CD8-positive, alpha-beta memory T cell (primary cell): Measurements from ENCODE around the gene SMCO2. TPM values are rescaled to one million over a fixed set of nuclear protein-coding genes. Genes with fewer than 3 reads are reported as not detected.
A peak's percentile ranks its signal among the peaks of the same experiment; 100 is the strongest.

ENCODE experiments used
- CTCF ChIA-PET: fragments of 350-600 bp; sonication (Branson Sonifier 250); formaldehyde crosslinking; loops from one replicate; lab custom pipeline; 2021; ENCODE audit warnings: antibody characterized with exemption; lab: Charles Lee
- POLR2A ChIA-PET: fragments of 350-600 bp; sonication (Branson Sonifier 250); formaldehyde crosslinking; loops from one replicate; lab custom pipeline; 2021; ENCODE audit warnings: antibody characterized with exemption; lab: Charles Lee
- DNase-seq, 5 donors: peaks; one replicate each; pipeline versions ENCODE4 v3.0.0 to v3.0.0-alpha.2; 2020 to 2022; ENCODE audit warnings: mixed read lengths in 1 of 5
- H3K27ac ChIP-seq: one replicate; pipeline ENCODE4 v1.7.0; 2013; ENCODE audit warnings: low read depth, mild to moderate bottlenecking, low read length, moderate library complexity
- H3K27me3 ChIP-seq: 2 replicates; pipeline ENCODE4 v1.7.0; 2013; ENCODE audit warnings: low read length, mild to moderate bottlenecking; ENCODE audit not compliant: insufficient read depth, poor library complexity, severe bottlenecking
- H3K36me3 ChIP-seq: 2 replicates; pipeline ENCODE4 v1.7.0; 2013; ENCODE audit warnings: mild to moderate bottlenecking, low read length, moderate library complexity; ENCODE audit not compliant: insufficient read depth
- H3K4me1 ChIP-seq: 2 replicates; pipeline ENCODE4 v1.7.0; 2013; ENCODE audit warnings: mild to moderate bottlenecking, low read length, moderate library complexity; ENCODE audit not compliant: insufficient read depth
- H3K4me3 ChIP-seq: 2 replicates; pipeline ENCODE4 v1.7.0; 2013; ENCODE audit warnings: mild to moderate bottlenecking, low read length
- H3K9me3 ChIP-seq: 2 replicates; pipeline ENCODE4 v1.7.0; 2013; ENCODE audit warnings: mild to moderate bottlenecking, low read length
- H3K27ac Mint-ChIP-seq, 8 donors: one replicate each; pipeline ENCODE4 v1.8.0; 2020 to 2021; ENCODE audit warnings: mixed read lengths in 8 of 8, mild to moderate bottlenecking in 6 of 8, inconsistent platforms in 3 of 8, moderate library complexity in 3 of 8
- H3K27me3 Mint-ChIP-seq, 2 donors: one replicate each; pipeline ENCODE4 v1.8.0; 2020 to 2021; ENCODE audit warnings: mixed read lengths in 2 of 2, mild to moderate bottlenecking in 1 of 2, moderate library complexity in 1 of 2
- H3K36me3 Mint-ChIP-seq, 3 donors: one replicate each; pipeline ENCODE4 v1.8.0; 2020 to 2021; ENCODE audit warnings: mixed read lengths in 3 of 3, inconsistent platforms in 1 of 3, mild to moderate bottlenecking in 1 of 3
- H3K4me1 Mint-ChIP-seq, 3 donors: one replicate each; pipeline ENCODE4 v1.8.0; 2020 to 2021; ENCODE audit warnings: mixed read lengths in 3 of 3, inconsistent platforms in 1 of 3, mild to moderate bottlenecking in 1 of 3
- H3K4me3 Mint-ChIP-seq, 7 donors: one replicate each; pipeline ENCODE4 v1.8.0; 2020 to 2021; ENCODE audit warnings: mixed read lengths in 7 of 7, mild to moderate bottlenecking in 6 of 7, moderate library complexity in 4 of 7, inconsistent platforms in 2 of 7
- H3K9me3 Mint-ChIP-seq, 5 donors: one replicate each; pipeline ENCODE4 v1.8.0; 2020 to 2022; ENCODE audit warnings: mixed read lengths in 5 of 5, mild to moderate bottlenecking in 3 of 5, moderate library complexity in 2 of 5, inconsistent platforms in 1 of 5
- polyA plus RNA-seq: library from polyadenylated mRNA; unstranded; fragments of 300-500 nt; fragmentation: Illumina TruSeq; gene quantifications from one replicate; pipeline ENCODE4 v1.2.3, GENCODE V29; 2021
- total RNA-seq, 2 experiments: library from RNA; stranded (reverse); gene quantifications; one replicate each; pipeline ENCODE4 v1.2.3, GENCODE V29; 2021

SMCO2 gene
- total and polyA plus RNA-seq, 3 experiments from 2014 or later = not detected

GRCh38 chr12:27515671-27516070, 69.1 kb downstream of the SMCO2 start:
- peaks cover 5 to 46% of the 10 kb centered on the region in 2 donors for H3K27me3 Mint-ChIP-seq
- Histone ChIP-seq H3K4me3 (no peak overlapping the region), H3K27me3 (no peaks in the 10 kb centered on the region), H3K27ac (no peak overlapping the region), H3K36me3 (no peaks in the 10 kb centered on the region), H3K4me1 (no peaks in the 10 kb centered on the region), H3K9me3 (no peaks in the 10 kb centered on the region)
- POLR2A ChIA-PET = no interaction called here
- no peak for DNase-seq
- H3K27ac Mint-ChIP-seq = no peak overlapping the region
- H3K4me3 Mint-ChIP-seq = no peak overlapping the region
- no peaks in the 10 kb centered on the region for H3K36me3 Mint-ChIP-seq
- H3K4me1 Mint-ChIP-seq = no peaks in the 10 kb centered on the region
- CTCF ChIA-PET = no interaction called here
- H3K9me3 Mint-ChIP-seq = no peaks in the 10 kb centered on the region

- H3K36me3 ChIP-seq = no peaks in the 10 kb centered on the region
- Mint-ChIP-seq H3K9me3 (no peaks in the 10 kb centered on the region), H3K4me3 (no peak overlapping the region), H3K27ac (no peak overlapping the region), H3K36me3 (no peaks in the 10 kb centered on the region), H3K4me1 (no peaks in the 10 kb centered on the region), H3K27me3 (peaks cover 5 to 46% of the 10 kb centered on the region in 2 donors)
- H3K4me3 ChIP-seq = no peak overlapping the region
- H3K27ac ChIP-seq = no peak overlapping the region
- CTCF ChIA-PET = no interaction called here
- POLR2A ChIA-PET = no interaction called here
- no peak for DNase-seq
- H3K9me3 ChIP-seq = no peaks in the 10 kb centered on the region
- no peaks in the 10 kb centered on the region for H3K4me1 ChIP-seq
- H3K27me3 ChIP-seq = no peaks in the 10 kb centered on the region
Observed at GRCh38 chr12:27516625-27517024, 70.1 kb downstream of the SMCO2 start.

DNA sequence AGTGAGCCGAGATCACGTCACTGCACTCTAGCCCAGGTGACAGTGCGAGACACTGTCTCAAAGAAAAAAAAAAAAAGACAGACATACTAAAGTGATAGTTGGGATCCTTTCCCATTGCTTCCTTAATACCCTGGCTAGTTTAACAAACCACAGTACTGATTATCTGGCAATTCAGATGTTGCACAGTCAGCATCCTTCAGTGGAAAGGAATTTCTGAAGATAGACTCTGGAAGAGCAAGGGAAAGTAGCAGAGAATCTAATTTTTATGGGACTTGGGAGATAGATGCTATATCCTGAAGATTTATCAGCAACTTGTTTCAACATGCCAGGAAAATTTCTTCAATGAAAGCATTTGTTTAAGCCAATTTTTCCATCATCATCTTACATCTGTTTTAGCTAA, 71.0 kb downstream of the SMCO2 start:
- ChIA-PET CTCF (no interaction called here), POLR2A (no interaction called here)
- Histone ChIP-seq H3K27me3 (no peaks in the 10 kb centered on the region), H3K4me3 (no peak overlapping the region), H3K9me3 (no peaks in the 10 kb centered on the region), H3K4me1 (no peaks in the 10 kb centered on the region), H3K27ac (no peak overlapping the region), H3K36me3 (no peaks in the 10 kb centered on the region)
- DNase-seq = no peak
- H3K27me3 Mint-ChIP-seq = peaks cover 5 to 46% of the 10 kb centered on the region in 2 donors
- H3K36me3 Mint-ChIP-seq = no peaks in the 10 kb centered on the region
- peaks cover 0 to 2% (median 1%) of the 10 kb centered on the region in 3 donors for H3K4me1 Mint-ChIP-seq
- H3K4me3 Mint-ChIP-seq = no peak overlapping the region
- H3K9me3 Mint-ChIP-seq = no peaks in the 10 kb centered on the region
- H3K27ac Mint-ChIP-seq = no peak overlapping the region

GRCh38 chr12:27517961-27518665, 71.6 kb downstream of the SMCO2 start:
- Histone ChIP-seq H3K36me3 (no peaks in the 10 kb centered on the region), H3K4me3 (no peak overlapping the region), H3K27ac (no peak overlapping the region), H3K4me1 (peaks cover 4% of the 10 kb centered on the region), H3K9me3 (no peaks in the 10 kb centered on the region), H3K27me3 (no peaks in the 10 kb centered on the region)
- Mint-ChIP-seq H3K36me3 (no peaks in the 10 kb centered on the region), H3K27me3 (peaks cover 5 to 46% of the 10 kb centered on the region in 2 donors), H3K4me3 (no peak overlapping the region), H3K27ac (no peak overlapping the region), H3K9me3 (no peaks in the 10 kb centered on the region), H3K4me1 (peaks cover 3 to 6% (median 3%) of the 10 kb centered on the region in 3 donors)
- ChIA-PET POLR2A (no interaction called here), CTCF (no interaction called here)
- no peak for DNase-seq

DNA sequence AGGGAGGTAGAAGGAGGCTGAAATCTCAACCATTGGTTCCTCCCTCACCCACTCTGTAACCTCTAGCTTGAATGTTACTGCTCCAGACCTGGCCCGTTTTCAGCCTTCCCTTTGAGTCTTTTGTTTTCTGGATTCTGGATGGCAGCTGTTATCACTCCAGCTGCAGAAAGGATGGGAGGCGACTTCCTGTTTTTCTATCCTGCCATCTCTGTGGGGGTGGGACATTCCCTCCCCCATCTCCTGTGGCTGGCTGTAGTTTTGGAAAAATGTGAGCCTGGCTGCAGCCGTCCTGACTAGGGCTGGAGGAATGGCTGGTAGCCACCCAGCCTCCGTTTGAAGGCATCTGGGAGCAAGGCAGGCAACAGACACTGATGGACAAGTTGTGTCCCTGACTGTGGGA, 74.5 kb downstream of the SMCO2 start:
- Histone ChIP-seq H3K27me3 (no peaks in the 10 kb centered on the region), H3K4me3 (no peak overlapping the region), H3K9me3 (no peaks in the 10 kb centered on the region), H3K27ac (no peak overlapping the region), H3K36me3 (no peaks in the 10 kb centered on the region), H3K4me1 (peaks cover 17% of the 10 kb centered on the region)
- H3K4me1 Mint-ChIP-seq = peaks cover 22 to 33% (median 28%) of the 10 kb centered on the region in 3 donors
- ChIA-PET POLR2A (no interaction called here), CTCF (no interaction called here)
- peaks cover 5 to 34% of the 10 kb centered on the region in 2 donors for H3K27me3 Mint-ChIP-seq
- H3K4me3 Mint-ChIP-seq = peak overlapping the region in 1 of 7 donors; percentile 20
- no peak for DNase-seq
- H3K27ac Mint-ChIP-seq = peak overlapping the region in 1 of 8 donors; percentile 19
- no peaks in the 10 kb centered on the region for H3K9me3 Mint-ChIP-seq
- peaks cover 0 to 6% (median 0%) of the 10 kb centered on the region in 3 donors for H3K36me3 Mint-ChIP-seq

- Mint-ChIP-seq H3K4me3 (peak overlapping the region in 4 of 7 donors; percentile 9 to 96 (median 32)), H3K27me3 (peaks cover 5 to 26% of the 10 kb centered on the region in 2 donors), H3K4me1 (peaks cover 22 to 33% (median 28%) of the 10 kb centered on the region in 3 donors), H3K27ac (peak overlapping the region in 2 of 8 donors; percentile 31 to 67), H3K9me3 (no peaks in the 10 kb centered on the region), H3K36me3 (peaks cover 0 to 6% (median 0%) of the 10 kb centered on the region in 3 donors)
- no peaks in the 10 kb centered on the region for H3K9me3 ChIP-seq
- H3K36me3 ChIP-seq = no peaks in the 10 kb centered on the region
- no peak overlapping the region for H3K4me3 ChIP-seq
- POLR2A ChIA-PET = no interaction called here
- no peaks in the 10 kb centered on the region for H3K27me3 ChIP-seq
- H3K27ac ChIP-seq = no peak overlapping the region
- CTCF ChIA-PET = interaction anchor here (1.2 kb wide), 1 partner anchor 69 kb away, joined by 3 read pairs; no protein-coding TSS in a partner anchor
- no peak for DNase-seq
- H3K4me1 ChIP-seq = peaks cover 17% of the 10 kb centered on the region
Observed at GRCh38 chr12:27521981-27522380, 75.4 kb downstream of the SMCO2 start.

- peak overlapping the region; percentile 81 for H3K4me3 ChIP-seq
Observed at GRCh38 chr12:27523305-27523641, 76.7 kb downstream of the SMCO2 start.

More at GRCh38 chr12:27523305-27523641, 76.7 kb downstream of the SMCO2 start:
- peaks cover 17% of the 10 kb centered on the region for H3K4me1 ChIP-seq
- ChIA-PET CTCF (interaction anchor here (1.2 to 1.7 kb wide), 2 partner anchors 68 to 88 kb away, joined by 3 to 7 read pairs; no protein-coding TSS in a partner anchor), POLR2A (interaction anchor here (0.6 to 1.0 kb wide), 2 partner anchors 187 to 1433 kb away, joined by 3 to 5 read pairs; partner anchors contain the start of gene MRPS35)
- H3K9me3 ChIP-seq = no peaks in the 10 kb centered on the region
- H3K27me3 ChIP-seq = no peaks in the 10 kb centered on the region
- H3K27ac ChIP-seq = peak overlapping the region; percentile 64
- peaks cover 22 to 33% (median 28%) of the 10 kb centered on the region in 3 donors for H3K4me1 Mint-ChIP-seq
- no peaks in the 10 kb centered on the region for H3K9me3 Mint-ChIP-seq
- peaks cover 0 to 6% (median 0%) of the 10 kb centered on the region in 3 donors for H3K36me3 Mint-ChIP-seq
- DNase-seq = no peak
- peak overlapping the region; percentile 96 to 98 (median 97) for H3K4me3 Mint-ChIP-seq
- H3K27ac Mint-ChIP-seq = peak overlapping the region; percentile 62 to 98 (median 95)
- H3K27me3 Mint-ChIP-seq = peaks cover 2 to 18% of the 10 kb centered on the region in 2 donors
- no peaks in the 10 kb centered on the region for H3K36me3 ChIP-seq
